Measurements from ENCODE around the gene SGTA. TPM values are rescaled to one million over a fixed set of nuclear protein-coding genes. Genes with fewer than 3 reads are reported as not detected.
A peak's percentile ranks its signal among the peaks of the same experiment; 100 is the strongest.

SGTA gene
- total and polyA plus RNA-seq, 12 donors: 28.2 to 104 (median 54.9) TPM

DNA sequence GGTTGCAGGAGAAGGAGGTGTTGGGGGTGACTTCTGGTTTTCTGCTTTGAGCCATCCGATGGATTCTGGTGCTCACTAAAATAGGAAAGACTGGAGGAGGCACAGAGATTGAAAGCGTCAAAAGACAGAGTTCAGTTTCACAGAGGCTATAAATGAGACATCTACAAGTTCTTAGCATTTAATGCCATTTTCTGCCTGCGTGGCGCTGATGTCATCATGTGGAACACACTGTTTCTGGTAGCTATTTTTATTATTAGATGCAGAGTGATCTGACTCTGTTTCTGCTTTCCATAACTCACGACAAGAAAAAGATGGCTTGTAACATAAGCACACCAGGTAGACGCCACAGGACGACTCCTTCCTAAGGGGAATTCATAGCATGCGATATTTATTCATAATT is 40.0 kb downstream of the SGTA start:
- Histone ChIP-seq H3K27me3 (no peaks in the 10 kb centered on the region), H3K4me3 (no peak overlapping the region), H3K9me3 (replicated peaks in 1 of 3) (no peaks in the 10 kb centered on the region), H3K27ac (no peak overlapping the region), H3K4me1 (replicated peaks in 1 of 2) (peaks cover 5 to 7% of the 10 kb centered on the region in 2 donors), H3K36me3 (replicated peaks in 1 of 2) (no peaks in the 10 kb centered on the region)
- no peak for DNase-seq
- TF ChIP-seq POLR2A (IDR thresholded peaks at IDR 0.05) (no peak), CTCF (IDR thresholded peaks at IDR 0.05) (no peak)
- 65 to 71% (median 67%) methylated on average over 8 of the region's 8 CpGs for WGBS, 4 donors
- intact Hi-C loops (cut with DNase I): no loop called here

DNA sequence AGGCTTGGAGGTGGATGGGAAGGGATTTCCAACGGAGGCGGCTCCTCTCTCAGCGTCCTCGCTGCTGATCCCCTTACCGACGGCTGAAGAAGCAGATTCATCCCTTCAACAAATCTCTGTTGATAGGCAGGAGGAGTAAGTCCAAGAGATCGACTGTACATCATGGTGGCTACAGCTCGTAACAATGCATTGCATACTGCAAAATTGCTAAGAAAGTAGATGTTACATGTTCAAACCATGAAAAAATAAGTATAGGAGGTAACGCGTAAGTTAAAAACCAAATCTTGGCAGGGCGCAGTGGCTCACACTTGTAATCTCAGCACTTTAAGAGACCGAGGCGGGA is 42.8 kb downstream of the SGTA start:
- no peak overlapping the region for H3K4me3 ChIP-seq
- WGBS, 4 donors: 44 to 70% (median 44%) methylated on average over 8 to 13 of the region's 13 CpGs
- intact Hi-C loops (cut with DNase I): no loop called here

GRCh38 chr19:2739602-2740313 is 43.3 kb downstream of the SGTA start, which contains the start of gene SLC39A3:
Gene SLC39A3, minus strand, starts transcription at chr19:2740017. Its CDS starts 2,760 bp downstream, at chr19:2737257.
- Histone ChIP-seq H3K4me3 (peak within 1 kb of the TSS; percentile 62 to 96 (median 84)), H3K36me3 (replicated peaks in 1 of 2) (peaks cover 0 to 10% of the 10 kb centered on the region in 2 donors), H3K27me3 (no peaks in the 10 kb centered on the region), H3K9me3 (replicated peaks in 1 of 3) (no peaks in the 10 kb centered on the region), H3K27ac (peak within 1 kb of the TSS in 2 of 5 donors; percentile 57 to 79), H3K4me1 (replicated peaks in 1 of 2) (peaks cover 5 to 7% of the 10 kb centered on the region in 2 donors)
- TF ChIP-seq CTCF (IDR thresholded peaks at IDR 0.05): peak in 3 of 6 experiments; percentile 28 to 50 (median 30)
- no peak for TF ChIP-seq POLR2A (IDR thresholded peaks at IDR 0.05)
- DNase-seq: peak; percentile 95 to 100 (median 100)
- WGBS, 4 donors: 0 to 3% (median 1%) methylated on average over 6 to 64 of the region's 64 CpGs
- intact Hi-C loops (cut with DNase I): no loop called here

More for the DNA sequence above, 42.8 kb downstream of the SGTA start:
- H3K27ac ChIP-seq: no peak overlapping the region
- H3K36me3 ChIP-seq (replicated peaks in 1 of 2): peaks cover 0 to 10% of the 10 kb centered on the region in 2 donors
- peaks cover 5 to 7% of the 10 kb centered on the region in 2 donors for H3K4me1 ChIP-seq (replicated peaks in 1 of 2)
- TF ChIP-seq CTCF (IDR thresholded peaks at IDR 0.05): no peak
- TF ChIP-seq POLR2A (IDR thresholded peaks at IDR 0.05): no peak
- H3K27me3 ChIP-seq: no peaks in the 10 kb centered on the region
- no peak for DNase-seq
- H3K9me3 ChIP-seq (replicated peaks in 1 of 3): no peaks in the 10 kb centered on the region

DNA sequence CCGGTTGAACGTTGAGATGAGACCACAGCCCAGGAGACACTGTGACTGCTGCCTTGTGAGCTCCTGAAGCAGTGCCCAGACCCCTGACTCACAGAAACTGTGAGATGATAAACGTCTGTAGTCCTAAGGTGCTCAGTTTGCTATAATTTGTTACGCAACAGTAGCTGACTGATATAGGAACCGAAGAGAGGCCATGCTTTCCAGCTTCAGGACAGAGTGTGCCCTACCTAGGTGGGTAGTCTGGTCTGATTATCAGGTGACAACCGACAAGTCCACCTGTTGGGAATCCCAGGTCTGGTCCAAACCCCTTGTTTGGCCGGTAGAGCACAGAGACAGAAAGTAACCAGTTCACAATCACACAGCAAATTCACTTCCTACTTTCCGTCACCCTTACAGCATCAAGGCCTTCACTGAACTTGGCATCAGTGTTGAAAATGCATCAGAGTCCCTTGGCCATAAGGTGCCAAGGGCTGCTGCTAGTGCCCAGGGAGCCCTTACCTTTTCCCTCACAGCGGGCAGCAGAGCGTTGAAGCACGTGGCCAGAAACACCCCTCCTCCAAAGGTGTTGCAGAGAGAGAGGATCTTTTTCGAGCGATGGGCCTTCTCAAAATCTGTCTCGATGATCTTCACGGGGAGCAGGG is 46.4 kb downstream of the SGTA start:
- no peak for TF ChIP-seq POLR2A (IDR thresholded peaks at IDR 0.05)
- TF ChIP-seq CTCF (IDR thresholded peaks at IDR 0.05): no peak
- Histone ChIP-seq H3K4me1 (replicated peaks in 1 of 2) (peaks cover 5 to 7% of the 10 kb centered on the region in 2 donors), H3K27ac (no peak overlapping the region), H3K36me3 (replicated peaks in 1 of 2) (peaks cover 0 to 17% of the 10 kb centered on the region in 2 donors), H3K4me3 (no peak overlapping the region), H3K27me3 (no peaks in the 10 kb centered on the region), H3K9me3 (replicated peaks in 1 of 3) (no peaks in the 10 kb centered on the region)
- intact Hi-C loops (cut with DNase I): no loop called here
- no peak for DNase-seq
- 91 to 97% (median 96%) methylated on average over 10 to 15 of the region's 15 CpGs for WGBS, 4 donors
